ENCODE results near the gene TRMT44. TPM values are rescaled to one million over a fixed set of nuclear protein-coding genes. Genes with fewer than 3 reads are reported as not detected.

TRMT44 gene
- total RNA-seq, 1 donor from 2014 or later: 29.5 TPM

- no peak for DNase-seq (ENCODE audit: low spot score)
Observed at GRCh38 chr4:8494218-8494617, 53.6 kb downstream of the TRMT44 start.

GRCh38 chr4:8494983-8495548 is 54.5 kb downstream of the TRMT44 start:
- DNase-seq (ENCODE audit: low spot score): no peak

GRCh38 chr4:8495803-8496202 is 55.2 kb downstream of the TRMT44 start:
- DNase-seq (ENCODE audit: low spot score): no peak

GRCh38 chr4:8497762-8498161 is 57.2 kb downstream of the TRMT44 start:
- no peak for DNase-seq (ENCODE audit: low spot score)

GRCh38 chr4:8500966-8501365 is 60.4 kb downstream of the TRMT44 start:
- DNase-seq (ENCODE audit: low spot score): no peak

GRCh38 chr4:8501781-8502180 is 61.2 kb downstream of the TRMT44 start:
- no peak for DNase-seq (ENCODE audit: low spot score)

GRCh38 chr4:8502371-8502770 is 61.8 kb downstream of the TRMT44 start:
- DNase-seq (ENCODE audit: low spot score): no peak

GRCh38 chr4:8502836-8503585 is 62.4 kb downstream of the TRMT44 start:
- no peak for DNase-seq (ENCODE audit: low spot score)

GRCh38 chr4:8503801-8504200 is 63.2 kb downstream of the TRMT44 start:
- no peak for DNase-seq (ENCODE audit: low spot score)

- DNase-seq (ENCODE audit: low spot score): no peak
Observed at GRCh38 chr4:8504279-8505007, 63.9 kb downstream of the TRMT44 start.

- no peak for DNase-seq (ENCODE audit: low spot score)
Observed at GRCh38 chr4:8505229-8505628, 64.7 kb downstream of the TRMT44 start.

- no peak for DNase-seq (ENCODE audit: low spot score)
Observed at GRCh38 chr4:8506006-8506372, 65.4 kb downstream of the TRMT44 start.

GRCh38 chr4:8506373-8507195 is 66.0 kb downstream of the TRMT44 start:
- no peak for DNase-seq (ENCODE audit: low spot score)

GRCh38 chr4:8507196-8507570 is 66.6 kb downstream of the TRMT44 start:
- no peak for DNase-seq (ENCODE audit: low spot score)

- no peak for DNase-seq (ENCODE audit: low spot score)
Observed at GRCh38 chr4:8507624-8508023, 67.0 kb downstream of the TRMT44 start.

- no peak for DNase-seq (ENCODE audit: low spot score)
Observed at GRCh38 chr4:8508266-8508665, 67.7 kb downstream of the TRMT44 start.

- DNase-seq (ENCODE audit: low spot score): no peak
Observed at GRCh38 chr4:8508740-8509139, 68.2 kb downstream of the TRMT44 start.

GRCh38 chr4:8509311-8509950 is 68.9 kb downstream of the TRMT44 start:
- DNase-seq (ENCODE audit: low spot score): no peak

- DNase-seq (ENCODE audit: low spot score): no peak
Observed at GRCh38 chr4:8510191-8510590, 69.6 kb downstream of the TRMT44 start.

- no peak for DNase-seq (ENCODE audit: low spot score)
Observed at GRCh38 chr4:8510611-8511285, 70.2 kb downstream of the TRMT44 start.

- no peak for DNase-seq (ENCODE audit: low spot score)
Observed at GRCh38 chr4:8512510-8512909, 71.9 kb downstream of the TRMT44 start.

Measured in ureter (tissue), 1 donor.